ENCODE results near the gene TBC1D10A.

TBC1D10A gene

GRCh38 chr22:30371981-30372380, 45.2 kb upstream of the TBC1D10A start:
- no peak overlapping the region for H3K9ac ChIP-seq (ENCODE audit: low read length)
- TF ChIP-seq EZH2phosphoT487 (IDR thresholded peaks at IDR 0.05; ENCODE audit: low read depth) (no peak), CTCF (IDR thresholded peaks at IDR 0.05; ENCODE audit: low read depth, low read length) (no peak)
- no peaks in the 10 kb centered on the region for H3K36me3 ChIP-seq (replicated peaks; ENCODE audit: low read depth, low read length)
- H3K27ac ChIP-seq (ENCODE audit: low read length) = no peak overlapping the region
- no peaks in the 10 kb centered on the region for H3K79me2 ChIP-seq (ENCODE audit: low read length)
- H3K4me3 ChIP-seq (ENCODE audit: low read length) = no peak overlapping the region
- no peak overlapping the region for H3K4me2 ChIP-seq (ENCODE audit: low read length)
- no peaks in the 10 kb centered on the region for H3K9me3 ChIP-seq (ENCODE audit: insufficient read depth, low read length)
- H3K27me3 ChIP-seq (ENCODE audit: low read depth, low read length) = no peaks in the 10 kb centered on the region
- no peaks in the 10 kb centered on the region for H4K20me1 ChIP-seq (ENCODE audit: insufficient read depth, low read length)
- no peak overlapping the region for H2AFZ ChIP-seq (ENCODE audit: low read depth, low read length)
- no peaks in the 10 kb centered on the region for H3K4me1 ChIP-seq (ENCODE audit: low read length)

- Histone ChIP-seq H3K9ac (ENCODE audit: low read length) (no peak overlapping the region), H3K27me3 (ENCODE audit: low read depth, low read length) (no peaks in the 10 kb centered on the region), H3K27ac (ENCODE audit: low read length) (no peak overlapping the region), H3K36me3 (replicated peaks; ENCODE audit: low read depth, low read length) (no peaks in the 10 kb centered on the region), H3K4me2 (ENCODE audit: low read length) (no peak overlapping the region), H4K20me1 (ENCODE audit: insufficient read depth, low read length) (no peaks in the 10 kb centered on the region), H3K4me3 (ENCODE audit: low read length) (no peak overlapping the region), H3K4me1 (ENCODE audit: low read length) (no peaks in the 10 kb centered on the region), H3K9me3 (ENCODE audit: insufficient read depth, low read length) (no peaks in the 10 kb centered on the region), H3K79me2 (ENCODE audit: low read length) (no peaks in the 10 kb centered on the region), H2AFZ (ENCODE audit: low read depth, low read length) (no peak overlapping the region)
- no peak for TF ChIP-seq CTCF (IDR thresholded peaks at IDR 0.05; ENCODE audit: low read depth, low read length)
- no peak for TF ChIP-seq EZH2phosphoT487 (IDR thresholded peaks at IDR 0.05; ENCODE audit: low read depth)
Observed at GRCh38 chr22:30371321-30371720, 44.6 kb upstream of the TBC1D10A start.

GRCh38 chr22:30370641-30371230, 44.0 kb upstream of the TBC1D10A start:
- Histone ChIP-seq H3K4me1 (ENCODE audit: low read length) (no peaks in the 10 kb centered on the region), H3K27ac (ENCODE audit: low read length) (no peak overlapping the region), H3K4me3 (ENCODE audit: low read length) (no peak overlapping the region), H3K36me3 (replicated peaks; ENCODE audit: low read depth, low read length) (no peaks in the 10 kb centered on the region), H3K4me2 (ENCODE audit: low read length) (no peak overlapping the region), H3K79me2 (ENCODE audit: low read length) (no peaks in the 10 kb centered on the region), H4K20me1 (ENCODE audit: insufficient read depth, low read length) (no peaks in the 10 kb centered on the region), H3K27me3 (ENCODE audit: low read depth, low read length) (no peaks in the 10 kb centered on the region), H3K9ac (ENCODE audit: low read length) (no peak overlapping the region), H2AFZ (ENCODE audit: low read depth, low read length) (no peak overlapping the region), H3K9me3 (ENCODE audit: insufficient read depth, low read length) (no peaks in the 10 kb centered on the region)
- TF ChIP-seq CTCF (IDR thresholded peaks at IDR 0.05; ENCODE audit: low read depth, low read length) (no peak), EZH2phosphoT487 (IDR thresholded peaks at IDR 0.05; ENCODE audit: low read depth) (no peak)

GRCh38 chr22:30368420-30368819, 41.7 kb upstream of the TBC1D10A start:
- Histone ChIP-seq H3K27ac (ENCODE audit: low read length) (no peak overlapping the region), H3K9ac (ENCODE audit: low read length) (no peak overlapping the region), H3K36me3 (replicated peaks; ENCODE audit: low read depth, low read length) (no peaks in the 10 kb centered on the region), H3K27me3 (ENCODE audit: low read depth, low read length) (no peaks in the 10 kb centered on the region), H4K20me1 (ENCODE audit: insufficient read depth, low read length) (no peaks in the 10 kb centered on the region), H3K4me1 (ENCODE audit: low read length) (no peaks in the 10 kb centered on the region), H3K4me3 (ENCODE audit: low read length) (no peak overlapping the region), H3K9me3 (ENCODE audit: insufficient read depth, low read length) (no peaks in the 10 kb centered on the region), H3K4me2 (ENCODE audit: low read length) (no peak overlapping the region), H3K79me2 (ENCODE audit: low read length) (no peaks in the 10 kb centered on the region), H2AFZ (ENCODE audit: low read depth, low read length) (no peak overlapping the region)
- TF ChIP-seq EZH2phosphoT487 (IDR thresholded peaks at IDR 0.05; ENCODE audit: low read depth) = no peak
- TF ChIP-seq CTCF (IDR thresholded peaks at IDR 0.05; ENCODE audit: low read depth, low read length) = no peak
